CD4-positive, alpha-beta T cell treated with Interleukin-15 for 1 hour (primary cell): ENCODE data around the gene APBB3.
"Not testable (repeated sequence)": the region's sequence is repeated elsewhere in the genome, so short reads cannot be mapped to it uniquely, and the experiment has no call there.

Experiments used
- DNase-seq: peaks from one replicate; pipeline ENCODE4 v3.0.0-alpha.2; 2020

The APBB3 gene

GRCh38 chr5:140564196-140565023 lies at the start of gene APBB3, which contains the start of gene SLC35A4:
TSS of gene APBB3 (minus strand) at chr5:140564598. CDS start at chr5:140564245, 353 bp downstream.
TSS of gene SLC35A4 (plus strand) at chr5:140564828. CDS start at chr5:140567170, 2,342 bp downstream.
- peak; percentile 99 for DNase-seq

DNA sequence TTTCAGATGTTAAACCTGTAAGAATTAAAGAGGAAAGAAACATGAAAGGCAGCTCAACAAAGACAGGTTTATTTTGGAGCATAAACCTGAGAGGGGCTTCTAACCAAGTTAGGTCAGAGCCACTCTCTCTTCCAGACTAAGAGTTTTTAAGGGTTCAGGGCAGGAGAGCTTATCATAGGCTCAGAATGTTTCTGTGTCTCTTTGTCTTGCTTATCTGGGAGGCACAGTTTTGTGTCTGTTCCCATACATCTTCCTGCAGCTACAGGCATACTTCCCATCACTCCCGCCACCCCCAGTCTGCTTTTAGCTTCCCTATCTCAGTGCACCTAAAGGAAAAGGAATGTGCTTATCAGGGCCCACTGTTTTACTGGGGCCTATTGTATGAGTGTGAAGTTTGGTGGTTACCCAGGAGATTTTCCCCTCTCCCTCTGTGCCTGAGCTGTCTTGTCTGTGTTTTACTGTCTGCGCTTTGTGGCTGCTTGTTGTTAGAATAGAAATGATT lies 46.7 kb upstream of the APBB3 start:
- no peak for DNase-seq

DNA sequence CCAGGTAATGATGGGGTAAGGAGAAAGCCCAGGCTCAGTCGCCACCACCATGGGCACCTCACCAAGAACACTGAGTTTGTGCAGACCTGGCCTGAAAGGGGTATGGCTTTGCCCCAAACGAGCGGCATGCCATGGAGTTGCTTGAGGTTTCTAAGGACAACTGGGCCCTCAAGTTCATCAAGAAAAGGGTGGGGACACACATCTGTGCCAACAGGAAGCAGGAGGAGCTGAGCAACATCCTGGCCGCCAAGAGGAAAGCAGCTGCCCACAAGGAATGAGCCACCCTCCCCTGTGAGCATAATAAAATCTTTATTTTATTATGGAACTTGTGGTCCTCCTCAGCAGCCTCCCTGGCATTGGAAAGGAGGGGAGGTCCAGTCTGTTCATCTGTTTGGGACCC lies 44.7 kb upstream of the APBB3 start:
- peak; percentile 66 for DNase-seq

GRCh38 chr5:140608722-140609121 lies 44.3 kb upstream of the APBB3 start:
- DNase-seq, result no peak

DNA sequence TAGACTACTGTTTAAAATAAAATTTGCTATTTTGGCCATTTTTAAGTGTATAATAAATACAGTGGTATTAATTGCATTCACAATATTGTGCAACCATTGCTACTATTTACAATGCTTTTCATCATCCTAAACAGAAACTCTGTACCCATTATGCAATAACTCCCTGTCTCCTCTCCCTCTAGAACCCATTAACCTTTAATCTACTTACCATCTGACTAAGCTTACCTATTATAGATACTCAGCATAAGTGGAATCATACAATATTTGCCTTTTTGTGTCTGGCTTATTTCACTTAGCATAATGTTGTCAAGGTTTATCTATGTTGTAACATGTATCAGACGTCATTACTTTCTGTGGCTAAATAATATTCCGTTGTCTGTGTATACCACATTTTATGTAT lies 42.6 kb upstream of the APBB3 start:
- DNase-seq, result no peak

DNA sequence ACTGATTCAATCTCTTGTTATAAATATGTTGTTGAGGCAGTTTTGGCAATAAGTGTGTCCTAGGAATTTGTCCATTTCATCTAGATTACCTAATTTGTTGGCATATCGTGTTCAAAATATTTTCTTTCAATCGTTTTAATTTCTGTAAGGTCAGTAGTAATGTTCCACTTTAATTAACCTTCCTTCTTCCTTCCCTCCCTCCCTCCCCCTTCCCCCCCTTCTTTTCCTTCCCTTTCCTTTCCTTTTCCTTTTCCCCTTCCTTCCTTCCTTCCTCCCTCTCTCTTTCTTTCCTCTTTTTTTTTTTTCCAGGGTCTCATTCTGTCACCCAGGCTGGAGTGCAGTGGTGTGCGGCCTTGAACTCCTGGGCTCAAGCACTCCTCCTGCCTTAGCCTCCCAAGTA lies 41.5 kb upstream of the APBB3 start:
- no peak for DNase-seq

GRCh38 chr5:140603734-140604133 lies 39.3 kb upstream of the APBB3 start:
- no peak for DNase-seq

- not testable (repeated sequence) for DNase-seq
These were observed 39.0 kb upstream of the APBB3 start for GRCh38 chr5:140603446-140603698.

- DNase-seq, result peak; percentile 29
These were observed 37.7 kb upstream of the APBB3 start for GRCh38 chr5:140602147-140602546.

- no peak for DNase-seq
These were observed 35.7 kb upstream of the APBB3 start for GRCh38 chr5:140600096-140600495.

DNA sequence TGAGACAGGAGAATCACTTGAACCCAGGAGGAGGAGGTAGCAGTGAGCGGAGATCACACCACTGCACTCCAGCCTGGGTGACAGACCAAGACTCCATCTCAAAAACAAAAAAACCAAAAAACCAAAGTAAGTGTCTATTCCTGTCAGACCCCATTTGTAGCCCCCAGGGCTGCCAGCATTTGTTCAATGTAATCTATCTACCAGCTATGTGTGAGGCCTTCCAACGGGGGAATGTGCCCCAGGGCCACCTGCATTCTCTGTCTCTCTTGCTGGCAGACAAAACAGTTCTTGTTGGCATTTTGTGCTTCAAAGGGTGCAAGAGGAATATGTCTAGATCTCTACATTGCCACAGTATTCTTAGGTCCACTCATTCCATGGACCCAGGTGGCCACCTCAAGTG lies 34.4 kb upstream of the APBB3 start:
- no peak for DNase-seq

GRCh38 chr5:140596321-140596741 lies 31.9 kb upstream of the APBB3 start:
- DNase-seq, result no peak

DNA sequence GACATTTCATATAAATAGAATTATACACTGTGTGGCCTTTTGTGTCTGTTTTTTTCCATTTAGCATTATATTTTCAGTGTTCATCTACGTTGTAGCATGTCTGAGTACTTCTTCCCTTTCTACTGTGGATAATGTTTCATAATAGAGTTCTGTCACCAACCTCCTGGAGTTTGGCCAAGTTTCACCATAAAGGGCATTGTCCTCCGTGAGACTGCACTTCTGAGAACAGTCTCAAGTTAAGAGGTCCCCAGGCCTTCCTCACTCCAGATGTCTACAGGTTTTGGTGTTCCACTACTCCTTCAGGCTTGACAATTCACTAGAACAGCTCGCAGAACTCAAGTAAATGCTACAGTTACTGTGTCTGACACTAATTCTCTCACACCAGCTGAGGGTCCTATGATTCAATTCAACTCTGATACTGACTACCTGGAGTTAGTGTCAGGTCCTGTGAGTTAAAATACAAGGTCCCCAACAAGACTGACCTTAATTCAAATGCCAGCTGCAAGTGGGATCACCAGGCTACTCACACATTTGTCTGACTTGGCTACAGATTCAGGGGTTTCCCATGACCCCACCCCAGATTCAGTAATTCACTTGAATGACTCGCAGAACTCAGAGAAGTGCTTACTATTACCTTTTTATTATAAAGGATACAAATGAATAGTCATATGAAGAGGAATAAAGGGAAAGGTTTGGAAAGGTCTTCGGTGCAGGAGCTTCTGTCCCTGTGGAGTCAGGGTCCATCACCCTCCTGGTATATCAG lies 31.3 kb upstream of the APBB3 start:
- DNase-seq, result peak; percentile 40

DNA sequence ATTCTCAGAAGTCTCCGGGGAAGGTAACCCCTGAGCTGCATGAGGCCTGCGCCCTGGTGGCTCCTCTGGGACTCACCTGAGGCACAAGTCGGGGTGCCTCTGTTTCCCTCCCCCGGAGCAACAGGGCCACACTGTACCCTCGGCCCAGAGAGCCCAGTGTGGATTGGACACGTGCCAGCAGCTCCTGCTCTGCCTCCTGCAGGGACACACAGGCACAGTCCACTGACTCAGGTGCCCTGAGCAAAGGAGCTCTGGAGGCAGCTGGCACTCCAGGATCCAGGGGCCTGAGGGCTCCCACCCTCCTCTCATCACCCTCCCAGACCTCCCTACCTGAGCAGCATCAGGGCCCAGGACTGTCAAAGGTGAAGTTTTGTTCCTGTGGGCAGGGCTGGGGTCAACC lies 29.8 kb upstream of the APBB3 start:
- DNase-seq, result no peak

GRCh38 chr5:140593070-140593469 lies 28.7 kb upstream of the APBB3 start:
- DNase-seq, result not testable (repeated sequence)

GRCh38 chr5:140591747-140592372 lies 27.5 kb upstream of the APBB3 start:
- no peak for DNase-seq

- no peak for DNase-seq
These were observed 26.5 kb upstream of the APBB3 start for GRCh38 chr5:140590861-140591260.

DNA sequence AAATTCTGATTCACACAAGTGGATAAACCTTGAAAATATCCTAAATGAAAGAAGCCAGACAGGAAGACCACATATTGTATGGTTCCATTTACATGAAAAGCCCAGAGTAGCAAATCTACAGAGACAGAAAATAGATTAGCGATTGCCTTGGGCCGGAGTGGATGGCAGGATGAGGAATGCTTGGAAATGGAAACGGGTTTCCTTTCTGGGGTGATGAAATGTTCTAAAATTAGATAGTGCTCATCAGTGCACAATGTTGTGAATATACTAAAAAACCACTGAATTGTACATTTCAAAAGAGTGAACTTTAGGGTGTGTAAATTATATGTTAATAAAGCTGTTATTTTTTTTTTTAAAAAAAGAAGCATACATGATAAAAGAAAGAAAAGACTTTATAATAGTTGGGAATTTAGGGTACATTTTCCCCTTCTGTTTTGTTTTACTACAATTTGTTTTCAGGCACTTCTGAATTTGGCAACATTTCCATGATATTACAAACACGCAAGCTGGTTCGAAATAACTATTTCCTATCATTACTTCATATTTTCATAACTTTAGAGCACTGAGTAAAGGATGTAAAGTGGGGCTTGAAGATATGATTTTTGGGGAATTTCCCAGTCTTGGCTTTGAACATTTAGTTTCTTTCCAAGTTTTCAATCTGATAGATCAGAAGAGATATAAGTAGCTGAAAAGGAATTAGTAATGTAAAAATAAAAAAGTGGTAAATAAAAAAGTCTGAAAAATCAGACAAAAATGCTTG lies 24.1 kb upstream of the APBB3 start:
- DNase-seq, result no peak

DNA sequence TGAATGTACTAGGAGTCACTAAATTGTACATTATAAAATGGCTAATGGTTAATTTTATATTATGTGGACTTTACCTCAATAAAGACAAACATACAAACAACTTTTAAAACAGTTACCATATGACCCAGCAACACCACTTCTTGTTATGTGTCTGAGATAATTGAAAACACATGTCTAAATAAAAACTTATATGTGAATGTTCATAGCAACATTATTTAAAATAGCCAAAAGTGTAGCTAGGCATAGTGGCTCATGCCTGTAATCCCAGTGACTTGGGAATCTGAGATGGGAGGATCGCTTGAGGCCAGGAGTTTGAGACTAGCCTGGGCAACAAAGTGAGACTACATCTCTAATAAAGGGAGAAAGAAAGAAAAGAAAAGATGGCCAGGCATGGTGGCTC lies 23.1 kb upstream of the APBB3 start:
- no peak for DNase-seq

GRCh38 chr5:140579188-140579747 lies 14.9 kb upstream of the APBB3 start:
- DNase-seq, result not testable (repeated sequence)

- no peak for DNase-seq
These were observed 12.4 kb upstream of the APBB3 start for GRCh38 chr5:140576776-140577201.

DNA sequence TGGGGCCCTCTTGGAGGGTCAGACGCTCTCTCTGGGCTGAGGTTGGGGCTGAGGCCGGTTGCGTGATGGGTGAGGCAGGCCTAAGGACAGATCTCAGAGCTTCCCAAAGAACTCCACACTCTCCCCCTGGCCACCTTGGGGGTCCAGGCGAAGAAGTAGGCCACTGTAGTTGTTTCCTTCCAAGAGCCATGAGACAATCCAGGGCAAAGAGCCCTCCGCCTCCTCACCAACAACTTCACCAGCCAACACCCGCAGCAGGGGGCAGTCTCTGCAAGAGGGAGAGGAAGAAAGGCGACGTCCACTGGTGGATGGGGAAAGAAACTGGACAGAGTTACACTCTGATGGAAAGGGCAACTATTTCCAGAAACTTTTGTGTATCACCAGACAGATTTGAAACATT lies 10.9 kb upstream of the APBB3 start:
- DNase-seq, result peak; percentile 57
